ENCODE results near the gene STT3A.

The STT3A gene

DNA sequence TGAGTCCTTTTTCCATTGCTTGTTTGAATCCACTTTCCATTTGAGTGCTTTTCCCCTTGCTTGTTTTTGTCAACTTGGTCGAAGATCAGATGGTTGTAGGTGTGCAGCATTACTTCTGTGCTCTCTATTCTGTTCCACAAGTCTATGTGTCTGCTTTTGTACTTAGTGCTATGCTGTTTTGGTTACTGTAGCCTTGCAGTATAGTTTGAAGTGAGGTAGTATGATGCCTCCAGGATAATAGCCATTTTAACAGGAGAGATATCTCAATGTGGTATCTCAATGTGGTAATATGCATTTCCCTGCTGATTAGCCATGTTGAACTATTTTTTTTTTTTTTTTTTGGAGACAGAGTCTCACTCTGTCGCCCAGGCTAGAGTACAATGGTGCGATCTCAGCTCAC is 71.3 kb downstream of the STT3A start:
- H3K4me3 ChIP-seq (ENCODE audit: low read length), result no peak overlapping the region
- no peaks in the 10 kb centered on the region for H3K27me3 ChIP-seq (ENCODE audit: insufficient read depth, low read length)
- 100% methylated on average over 1 of the region's 3 CpGs for WGBS
- H3K4me1 ChIP-seq (ENCODE audit: insufficient read depth, low read length), result no peaks in the 10 kb centered on the region
- H3K27ac ChIP-seq (ENCODE audit: low read depth, low read length), result no peak overlapping the region
- H3K9me3 ChIP-seq (ENCODE audit: insufficient read depth, low read depth, low read length), result no peaks in the 10 kb centered on the region; the same call in 1 of the 2 replicates
- no peak overlapping the region for H3K9ac ChIP-seq (ENCODE audit: low read depth, low read length)
- peaks cover 82% of the 10 kb centered on the region for H3K36me3 ChIP-seq (ENCODE audit: insufficient read depth, low read length)

GRCh38 chr11:125667151-125667550 is 74.5 kb downstream of the STT3A start:
- 98% methylated on average over 2 of the region's 2 CpGs for WGBS
- H3K4me3 ChIP-seq (ENCODE audit: low read length), result no peak overlapping the region
- peaks cover 76% of the 10 kb centered on the region for H3K36me3 ChIP-seq (ENCODE audit: insufficient read depth, low read length)
- no peak overlapping the region for H3K27ac ChIP-seq (ENCODE audit: low read depth, low read length)
- H3K4me1 ChIP-seq (ENCODE audit: insufficient read depth, low read length), result no peaks in the 10 kb centered on the region
- H3K9ac ChIP-seq (ENCODE audit: low read depth, low read length), result no peak overlapping the region
- no peaks in the 10 kb centered on the region for H3K27me3 ChIP-seq (ENCODE audit: insufficient read depth, low read length)
- H3K9me3 ChIP-seq (ENCODE audit: insufficient read depth, low read depth, low read length), result no peaks in the 10 kb centered on the region; the same call in 1 of the 2 replicates

DNA sequence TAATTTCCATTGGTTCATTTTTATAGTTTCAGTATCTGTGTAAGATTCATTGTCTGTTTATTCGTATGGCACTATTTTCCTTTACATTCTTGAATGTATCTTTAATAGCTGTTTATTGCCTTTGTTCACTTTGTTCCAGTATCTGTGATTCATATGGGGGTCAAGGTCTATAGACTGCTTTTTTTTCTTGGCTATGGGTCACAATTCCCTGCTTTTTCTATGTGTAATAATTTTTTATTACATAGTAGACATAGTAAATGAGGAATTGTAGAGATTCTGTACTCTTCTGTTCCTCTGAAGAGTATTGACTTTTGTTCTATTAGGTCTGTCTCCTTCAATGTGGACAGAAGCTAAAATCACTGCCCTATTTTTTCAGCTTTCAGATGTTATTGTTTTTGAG is 77.5 kb downstream of the STT3A start:
- Histone ChIP-seq H3K9ac (ENCODE audit: low read depth, low read length) (no peak overlapping the region), H3K4me1 (ENCODE audit: insufficient read depth, low read length) (no peaks in the 10 kb centered on the region), H3K27me3 (ENCODE audit: insufficient read depth, low read length) (no peaks in the 10 kb centered on the region), H3K4me3 (ENCODE audit: low read length) (no peak overlapping the region), H3K9me3 (ENCODE audit: insufficient read depth, low read depth, low read length) (no peaks in the 10 kb centered on the region; the same call in 1 of the 2 replicates), H3K27ac (ENCODE audit: low read depth, low read length) (no peak overlapping the region), H3K36me3 (ENCODE audit: insufficient read depth, low read length) (peaks cover 60% of the 10 kb centered on the region)
- no CpG with 5 or more reads among the region's 1 CpG for WGBS

DNA sequence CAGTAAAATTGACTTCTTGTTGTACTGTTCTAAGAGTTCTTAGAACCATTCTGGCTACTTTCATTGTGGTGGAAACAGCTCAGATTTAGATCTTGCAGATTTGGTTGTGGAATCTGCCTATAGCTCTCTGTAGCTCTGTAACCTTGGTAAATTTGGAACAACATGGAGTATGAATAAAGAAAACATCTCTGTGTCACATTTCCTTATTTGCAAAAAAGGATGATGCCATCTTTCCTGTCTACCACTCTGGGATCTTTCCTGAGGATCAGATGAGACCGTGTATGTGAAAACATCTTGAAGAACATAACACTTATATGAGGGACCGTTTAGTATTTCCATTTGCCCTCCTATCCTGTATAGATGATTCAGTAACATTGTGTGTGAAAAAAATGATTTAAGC is 78.9 kb downstream of the STT3A start:
- no peak overlapping the region for H3K9ac ChIP-seq (ENCODE audit: low read depth, low read length)

More for the DNA sequence above, 78.9 kb downstream of the STT3A start:
- WGBS, result 100% methylated on average over 2 of the region's 2 CpGs
- Histone ChIP-seq H3K27ac (ENCODE audit: low read depth, low read length) (no peak overlapping the region), H3K36me3 (ENCODE audit: insufficient read depth, low read length) (peaks cover 62% of the 10 kb centered on the region), H3K9me3 (ENCODE audit: insufficient read depth, low read depth, low read length) (no peaks in the 10 kb centered on the region; the same call in 1 of the 2 replicates), H3K4me1 (ENCODE audit: insufficient read depth, low read length) (no peaks in the 10 kb centered on the region), H3K27me3 (ENCODE audit: insufficient read depth, low read length) (no peaks in the 10 kb centered on the region), H3K4me3 (ENCODE audit: low read length) (no peak overlapping the region)
